Breast epithelium (tissue), 3 donors: ENCODE measurements around the gene ZNF778.

Experiments
- POLR2A ChIP-seq: fragments of 450-650 bp; IDR thresholded peaks from one replicate; pipeline ENCODE4 v1.6.1; 2016; ENCODE audit warnings: antibody characterized with exemption, mild to moderate bottlenecking, moderate library complexity
- POLR2AphosphoS5 ChIP-seq, 3 donors: sonication (generic); formaldehyde crosslinking; IDR thresholded peaks; one replicate each; pipeline ENCODE4 v1.6.1; 2017; ENCODE audit warnings: antibody characterized with exemption in 3 of 3
- TF ChIP-seq, protein P1 (sequence below), 3 donors: fragments of 450-650 bp; IDR thresholded peaks; one replicate each; pipeline ENCODE4 v1.5.1; 2016 to 2017; ENCODE audit warnings: antibody characterized with exemption in 3 of 3, mild to moderate bottlenecking in 3 of 3, moderate library complexity in 3 of 3

DNA sequence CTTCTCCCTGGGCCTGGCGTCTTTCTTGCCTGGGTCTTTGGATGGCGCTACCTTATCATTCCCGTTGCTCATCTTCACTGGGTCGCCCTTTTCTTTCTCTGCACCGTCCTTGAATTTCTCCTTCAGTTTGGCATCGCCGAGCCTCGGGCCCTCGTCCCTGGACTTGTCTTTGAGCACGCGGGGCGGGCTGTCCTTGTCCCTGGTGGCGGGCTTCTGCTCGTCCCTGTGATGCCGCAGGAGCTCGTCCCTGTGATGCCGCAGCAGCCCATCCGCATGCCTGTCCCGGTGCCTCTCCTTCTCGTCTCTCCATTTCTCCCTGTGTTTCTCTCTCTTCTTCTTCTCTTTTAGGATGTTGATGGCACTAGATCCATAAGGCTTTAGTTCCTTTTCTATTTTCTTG lies 64.3 kb downstream of the ZNF778 start:
- TF ChIP-seq, protein P1, sequence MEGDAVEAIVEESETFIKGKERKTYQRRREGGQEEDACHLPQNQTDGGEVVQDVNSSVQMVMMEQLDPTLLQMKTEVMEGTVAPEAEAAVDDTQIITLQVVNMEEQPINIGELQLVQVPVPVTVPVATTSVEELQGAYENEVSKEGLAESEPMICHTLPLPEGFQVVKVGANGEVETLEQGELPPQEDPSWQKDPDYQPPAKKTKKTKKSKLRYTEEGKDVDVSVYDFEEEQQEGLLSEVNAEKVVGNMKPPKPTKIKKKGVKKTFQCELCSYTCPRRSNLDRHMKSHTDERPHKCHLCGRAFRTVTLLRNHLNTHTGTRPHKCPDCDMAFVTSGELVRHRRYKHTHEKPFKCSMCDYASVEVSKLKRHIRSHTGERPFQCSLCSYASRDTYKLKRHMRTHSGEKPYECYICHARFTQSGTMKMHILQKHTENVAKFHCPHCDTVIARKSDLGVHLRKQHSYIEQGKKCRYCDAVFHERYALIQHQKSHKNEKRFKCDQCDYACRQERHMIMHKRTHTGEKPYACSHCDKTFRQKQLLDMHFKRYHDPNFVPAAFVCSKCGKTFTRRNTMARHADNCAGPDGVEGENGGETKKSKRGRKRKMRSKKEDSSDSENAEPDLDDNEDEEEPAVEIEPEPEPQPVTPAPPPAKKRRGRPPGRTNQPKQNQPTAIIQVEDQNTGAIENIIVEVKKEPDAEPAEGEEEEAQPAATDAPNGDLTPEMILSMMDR (IDR thresholded peaks at IDR 0.05): no peak
- TF ChIP-seq POLR2A: no peak
- no peak for TF ChIP-seq POLR2AphosphoS5 (IDR thresholded peaks at IDR 0.05)
